Neural progenitor cell (in vitro differentiated cells): Measurements from ENCODE around the gene DPYD. TPM values are rescaled to one million over a fixed set of nuclear protein-coding genes. Genes with fewer than 3 reads are reported as not detected.

Experiments used
- DNase-seq: peaks from one replicate; pipeline ENCODE4 v3.0.0-alpha.2; 2016; ENCODE audit warnings: low spot score
- H2AFZ ChIP-seq: fragments of 200-600 bp; sonication (generic); replicated peaks from 2 replicates; pipeline ENCODE4 v1.6.1; 2016; ENCODE audit warnings: antibody characterized with exemption
- H3F3A ChIP-seq: fragments of 200-600 bp; sonication (generic); 2 replicates; pipeline ENCODE4 v1.6.1; 2016; ENCODE audit warnings: antibody characterized with exemption, low read depth
- H3K27ac ChIP-seq: fragments of 200-600 bp; sonication (generic); 2 replicates; pipeline ENCODE4 v1.5.1; 2016; ENCODE audit warnings: mild to moderate bottlenecking
- H3K27me3 ChIP-seq: fragments of 200-600 bp; sonication (generic); 2 replicates; pipeline ENCODE4 v1.6.1; 2016; ENCODE audit warnings: mild to moderate bottlenecking, moderate library complexity
- H3K36me3 ChIP-seq: fragments of 200-600 bp; sonication (generic); 2 replicates; pipeline ENCODE4 v1.5.1; 2016
- H3K4me1 ChIP-seq: fragments of 200-600 bp; sonication (generic); 2 replicates; pipeline ENCODE4 v1.6.1; 2016; ENCODE audit warnings: mixed run types
- H3K4me2 ChIP-seq: fragments of 200-600 bp; sonication (generic); 2 replicates; pipeline ENCODE4 v1.6.1; 2016
- H3K4me3 ChIP-seq: fragments of 200-600 bp; sonication (generic); 2 replicates; pipeline ENCODE4 v1.5.1; 2016
- H3K79me2 ChIP-seq: fragments of 200-600 bp; sonication (generic); 2 replicates; pipeline ENCODE4 v1.6.1; 2016; ENCODE audit warnings: low read depth
- H3K9ac ChIP-seq: fragments of 200-600 bp; sonication (generic); 2 replicates; pipeline ENCODE4 v1.6.1; 2016
- H3K9me3 ChIP-seq: fragments of 200-600 bp; sonication (generic); 2 replicates; pipeline ENCODE4 v1.5.1; 2016; ENCODE audit warnings: low read depth
- H4K20me1 ChIP-seq: fragments of 200-600 bp; sonication (generic); 2 replicates; pipeline ENCODE4 v1.6.1; 2016; ENCODE audit warnings: low read depth
- H3K27ac Mint-ChIP-seq: 3 replicates; pipeline ENCODE4 v1.8.0; 2021; ENCODE audit warnings: mixed read lengths
- H3K27me3 Mint-ChIP-seq: 2 replicates; pipeline ENCODE4 v1.8.0; 2022; ENCODE audit warnings: low read depth, mild to moderate bottlenecking, inconsistent platforms, moderate library complexity, mixed read lengths; ENCODE audit not compliant: insufficient read depth
- H3K36me3 Mint-ChIP-seq: 3 replicates; pipeline ENCODE4 v1.8.0; 2021; ENCODE audit warnings: mixed read lengths
- H3K4me1 Mint-ChIP-seq: 3 replicates; pipeline ENCODE4 v1.8.0; 2021; ENCODE audit warnings: mixed read lengths
- H3K4me3 Mint-ChIP-seq: 3 replicates; pipeline ENCODE4 v1.8.0; 2021; ENCODE audit warnings: mild to moderate bottlenecking, moderate library complexity, mixed read lengths
- H3K9me3 Mint-ChIP-seq: 3 replicates; pipeline ENCODE4 v1.8.0; 2020; ENCODE audit warnings: mixed read lengths
- EZH2 ChIP-seq: fragments of 200-600 bp; sonication (generic); IDR thresholded peaks from 2 replicates; pipeline ENCODE4 v1.6.1; 2017; ENCODE audit warnings: antibody characterized with exemption, mild to moderate bottlenecking, moderate library complexity
- EZH2phosphoT487 ChIP-seq: fragments of 200-600 bp; sonication (generic); IDR thresholded peaks from 2 replicates; pipeline ENCODE4 v1.6.1; 2017; ENCODE audit warnings: antibody characterized with exemption
- total RNA-seq: library from RNA; depleted of rRNA; stranded (reverse); fragments of >200 nt; gene quantifications from 2 replicates; pipeline ENCODE4 v1.2.3, GENCODE V29; 2015; ENCODE audit warnings: low replicate concordance
- TF ChIP-seq, protein P1 (sequence below): fragments of 200-600 bp; sonication (generic); IDR thresholded peaks from 2 replicates; pipeline ENCODE4 v1.5.1; 2017; ENCODE audit warnings: antibody characterized with exemption, mild to moderate bottlenecking

Gene DPYD
- total RNA-seq, 1 donor from 2014 or later, result 0.43 TPM

GRCh38 chr1:97834899-97835298 lies 85.9 kb downstream of the DPYD start:
- H3K4me2 ChIP-seq, result no peak overlapping the region
- H3K27me3 Mint-ChIP-seq, result no peaks in the 10 kb centered on the region
- no peaks in the 10 kb centered on the region for H3K9me3 ChIP-seq
- no peak overlapping the region for H3K4me3 Mint-ChIP-seq
- no peak overlapping the region for H3K4me3 ChIP-seq
- H3K27ac ChIP-seq, result no peak overlapping the region
- no peak for TF ChIP-seq EZH2phosphoT487
- no peak for TF ChIP-seq EZH2
- TF ChIP-seq, protein P1, sequence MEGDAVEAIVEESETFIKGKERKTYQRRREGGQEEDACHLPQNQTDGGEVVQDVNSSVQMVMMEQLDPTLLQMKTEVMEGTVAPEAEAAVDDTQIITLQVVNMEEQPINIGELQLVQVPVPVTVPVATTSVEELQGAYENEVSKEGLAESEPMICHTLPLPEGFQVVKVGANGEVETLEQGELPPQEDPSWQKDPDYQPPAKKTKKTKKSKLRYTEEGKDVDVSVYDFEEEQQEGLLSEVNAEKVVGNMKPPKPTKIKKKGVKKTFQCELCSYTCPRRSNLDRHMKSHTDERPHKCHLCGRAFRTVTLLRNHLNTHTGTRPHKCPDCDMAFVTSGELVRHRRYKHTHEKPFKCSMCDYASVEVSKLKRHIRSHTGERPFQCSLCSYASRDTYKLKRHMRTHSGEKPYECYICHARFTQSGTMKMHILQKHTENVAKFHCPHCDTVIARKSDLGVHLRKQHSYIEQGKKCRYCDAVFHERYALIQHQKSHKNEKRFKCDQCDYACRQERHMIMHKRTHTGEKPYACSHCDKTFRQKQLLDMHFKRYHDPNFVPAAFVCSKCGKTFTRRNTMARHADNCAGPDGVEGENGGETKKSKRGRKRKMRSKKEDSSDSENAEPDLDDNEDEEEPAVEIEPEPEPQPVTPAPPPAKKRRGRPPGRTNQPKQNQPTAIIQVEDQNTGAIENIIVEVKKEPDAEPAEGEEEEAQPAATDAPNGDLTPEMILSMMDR, result no peak
- no peaks in the 10 kb centered on the region for H3K27me3 ChIP-seq
- no peaks in the 10 kb centered on the region for H3K79me2 ChIP-seq
- H3K36me3 Mint-ChIP-seq, result no peaks in the 10 kb centered on the region
- DNase-seq, result no peak
- H3F3A ChIP-seq, result no peaks in the 10 kb centered on the region
- H3K9ac ChIP-seq, result no peak overlapping the region
- H2AFZ ChIP-seq, result no peak overlapping the region
- H3K4me1 Mint-ChIP-seq, result no peaks in the 10 kb centered on the region
- no peaks in the 10 kb centered on the region for H3K36me3 ChIP-seq
- no peak overlapping the region for H3K27ac Mint-ChIP-seq
- no peaks in the 10 kb centered on the region for H4K20me1 ChIP-seq
- H3K9me3 Mint-ChIP-seq, result no peaks in the 10 kb centered on the region
- no peaks in the 10 kb centered on the region for H3K4me1 ChIP-seq

DNA sequence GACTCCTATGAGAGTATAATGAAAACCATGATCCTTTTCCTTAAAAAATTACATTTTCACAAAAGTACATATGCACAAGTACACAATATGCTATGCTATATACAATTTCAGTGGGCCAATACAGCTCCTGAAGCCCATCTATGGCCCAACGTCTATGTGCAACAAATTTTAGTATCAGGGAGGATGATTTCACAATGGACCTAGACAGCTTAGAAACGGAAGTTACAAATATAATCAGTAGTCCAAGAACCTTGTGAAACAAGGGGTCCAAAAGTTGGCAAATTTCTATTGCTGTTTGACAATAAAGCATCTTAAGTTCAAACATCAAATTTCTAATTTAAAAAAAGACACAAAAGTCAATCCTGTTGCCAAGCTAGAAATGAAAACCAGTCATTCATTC lies 87.0 kb downstream of the DPYD start:
- no peak overlapping the region for H3K27ac Mint-ChIP-seq
- no peaks in the 10 kb centered on the region for H3K27me3 Mint-ChIP-seq
- Histone ChIP-seq H2AFZ (no peak overlapping the region), H3K9me3 (no peaks in the 10 kb centered on the region), H3K79me2 (no peaks in the 10 kb centered on the region), H3K4me3 (no peak overlapping the region), H3K9ac (no peak overlapping the region), H3K4me1 (no peaks in the 10 kb centered on the region), H3K36me3 (no peaks in the 10 kb centered on the region), H3K27ac (no peak overlapping the region), H4K20me1 (no peaks in the 10 kb centered on the region), H3K27me3 (no peaks in the 10 kb centered on the region), H3K4me2 (no peak overlapping the region), H3F3A (no peaks in the 10 kb centered on the region)
- H3K36me3 Mint-ChIP-seq, result no peaks in the 10 kb centered on the region
- no peaks in the 10 kb centered on the region for H3K9me3 Mint-ChIP-seq
- no peaks in the 10 kb centered on the region for H3K4me1 Mint-ChIP-seq
- H3K4me3 Mint-ChIP-seq, result no peak overlapping the region
- no peak for DNase-seq
- TF ChIP-seq EZH2, result no peak
- TF ChIP-seq, protein P1, result no peak
- TF ChIP-seq EZH2phosphoT487, result no peak

DNA sequence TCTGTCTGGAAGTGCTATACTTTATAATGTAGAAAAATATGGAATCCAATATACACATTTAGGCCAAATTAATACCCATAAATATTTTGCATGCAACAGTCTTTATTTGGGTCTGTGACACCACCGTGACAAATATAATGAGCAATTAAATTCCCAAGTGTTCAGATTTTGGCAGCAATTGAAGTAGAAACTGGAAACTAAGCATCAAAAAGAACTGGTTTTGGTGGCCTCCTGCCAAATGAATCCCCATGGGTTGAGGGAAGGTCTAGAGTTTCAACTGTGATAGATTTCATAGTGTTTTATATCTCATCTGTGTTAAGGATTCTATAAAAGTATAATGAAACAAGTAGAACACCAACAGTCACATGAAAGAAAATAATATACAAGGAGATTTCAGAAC lies 88.4 kb downstream of the DPYD start:
- Histone ChIP-seq H4K20me1 (no peaks in the 10 kb centered on the region), H2AFZ (no peak overlapping the region), H3K4me1 (peaks cover 5% of the 10 kb centered on the region), H3K4me2 (no peak overlapping the region), H3K9me3 (no peaks in the 10 kb centered on the region), H3K36me3 (no peaks in the 10 kb centered on the region), H3K9ac (no peak overlapping the region), H3K4me3 (no peak overlapping the region), H3F3A (no peaks in the 10 kb centered on the region), H3K27me3 (no peaks in the 10 kb centered on the region), H3K27ac (no peak overlapping the region), H3K79me2 (no peaks in the 10 kb centered on the region)
- no peaks in the 10 kb centered on the region for H3K36me3 Mint-ChIP-seq
- no peak for DNase-seq
- H3K27me3 Mint-ChIP-seq, result no peaks in the 10 kb centered on the region
- no peak overlapping the region for H3K27ac Mint-ChIP-seq
- H3K4me3 Mint-ChIP-seq, result no peak overlapping the region
- H3K9me3 Mint-ChIP-seq, result no peaks in the 10 kb centered on the region
- TF ChIP-seq EZH2phosphoT487 (no peak), EZH2 (no peak)
- TF ChIP-seq, protein P1, result no peak
- peaks cover 7% of the 10 kb centered on the region for H3K4me1 Mint-ChIP-seq
